ENCODE results near the gene NUP210.

NUP210 gene

GRCh38 chr3:13344663-13345062 lies 75.5 kb downstream of the NUP210 start:
- Histone ChIP-seq H3K79me2 (ENCODE audit: insufficient read depth, low read length) (peaks cover 22% of the 10 kb centered on the region), H3K4me2 (ENCODE audit: insufficient read depth, low read length) (peak overlapping the region; percentile 23), H3K4me3 (ENCODE audit: low read depth in 1 of 2, low read length in 2 of 2) (peak overlapping the region in 1 of 2 experiments; percentile 3; a peak in 1 of 4 replicates), H4K20me1 (ENCODE audit: insufficient read depth, low read length) (0 out of 2 replicates have a peak, but pooled peaks cover 2% of the 10 kb centered on the region), H3K27ac (ENCODE audit: low read length) (peak overlapping the region; percentile 96), H3K36me3 (ENCODE audit: insufficient read depth, low read length) (peaks cover 73% of the 10 kb centered on the region), H3K9ac (ENCODE audit: low read depth, low read length) (peak overlapping the region; percentile 60), H3K27me3 (ENCODE audit: insufficient read depth, low read length, poor library complexity) (no peaks in the 10 kb centered on the region), H3K4me1 (ENCODE audit: insufficient read depth, low read length) (peaks cover 74% of the 10 kb centered on the region), H3K9me3 (ENCODE audit: insufficient read depth, low read length, severe bottlenecking) (no peaks in the 10 kb centered on the region), H2AFZ (ENCODE audit: low read depth, low read length) (no peak overlapping the region)
- TF ChIP-seq EZH2 (IDR thresholded peaks at IDR 0.05; ENCODE audit: borderline replicate concordance, low read depth, low read length, severe bottlenecking) (no peak), CTCF (IDR thresholded peaks at IDR 0.05; ENCODE audit: borderline replicate concordance, extremely low read depth, low read length, poor library complexity, severe bottlenecking) (no peak)
- ATAC-seq (ENCODE audit: insufficient read depth, low read depth) (no peak), DNase-seq (peak; percentile 35)

- Histone ChIP-seq H3K4me1 (ENCODE audit: insufficient read depth, low read length) (peaks cover 64% of the 10 kb centered on the region), H3K4me3 (ENCODE audit: low read depth in 1 of 2, low read length in 2 of 2) (peak overlapping the region in 1 of 2 experiments; percentile 21; a peak in 1 of 4 replicates), H4K20me1 (ENCODE audit: insufficient read depth, low read length) (0 out of 2 replicates have a peak, but pooled peaks cover 2% of the 10 kb centered on the region), H3K9ac (ENCODE audit: low read depth, low read length) (peak overlapping the region; percentile 60), H3K4me2 (ENCODE audit: insufficient read depth, low read length) (no peak overlapping the region; the same call in 1 of the 2 replicates), H3K79me2 (ENCODE audit: insufficient read depth, low read length) (peaks cover 22% of the 10 kb centered on the region), H3K27ac (ENCODE audit: low read length) (peak overlapping the region; percentile 98), H2AFZ (ENCODE audit: low read depth, low read length) (no peak overlapping the region), H3K27me3 (ENCODE audit: insufficient read depth, low read length, poor library complexity) (no peaks in the 10 kb centered on the region), H3K36me3 (ENCODE audit: insufficient read depth, low read length) (peaks cover 81% of the 10 kb centered on the region), H3K9me3 (ENCODE audit: insufficient read depth, low read length, severe bottlenecking) (no peaks in the 10 kb centered on the region)
- TF ChIP-seq EZH2 (IDR thresholded peaks at IDR 0.05; ENCODE audit: borderline replicate concordance, low read depth, low read length, severe bottlenecking) (no peak), CTCF (IDR thresholded peaks at IDR 0.05; ENCODE audit: borderline replicate concordance, extremely low read depth, low read length, poor library complexity, severe bottlenecking) (peak; percentile 34)
- DNase-seq (peak; percentile 98), ATAC-seq (ENCODE audit: insufficient read depth, low read depth) (peak; percentile 83)
Observed at GRCh38 chr3:13343601-13344000, 76.5 kb downstream of the NUP210 start.

- ATAC-seq (ENCODE audit: insufficient read depth, low read depth) (no peak), DNase-seq (no peak)
- Histone ChIP-seq H4K20me1 (ENCODE audit: insufficient read depth, low read length) (no peaks in the 10 kb centered on the region), H3K36me3 (ENCODE audit: insufficient read depth, low read length) (peaks cover 89% of the 10 kb centered on the region), H3K4me3 (ENCODE audit: low read depth in 1 of 2, low read length in 2 of 2) (no peak overlapping the region), H3K9me3 (ENCODE audit: insufficient read depth, low read length, severe bottlenecking) (no peaks in the 10 kb centered on the region), H3K79me2 (ENCODE audit: insufficient read depth, low read length) (peaks cover 17% of the 10 kb centered on the region; the same call in 1 of the 2 replicates), H3K27me3 (ENCODE audit: insufficient read depth, low read length, poor library complexity) (no peaks in the 10 kb centered on the region), H3K27ac (ENCODE audit: low read length) (peak overlapping the region; percentile 98), H3K4me1 (ENCODE audit: insufficient read depth, low read length) (peaks cover 41% of the 10 kb centered on the region), H3K4me2 (ENCODE audit: insufficient read depth, low read length) (no peak overlapping the region), H2AFZ (ENCODE audit: low read depth, low read length) (no peak overlapping the region), H3K9ac (ENCODE audit: low read depth, low read length) (0 out of 2 replicates have a peak overlapping the region, but pooled peaks have one; percentile 5)
- TF ChIP-seq CTCF (IDR thresholded peaks at IDR 0.05; ENCODE audit: borderline replicate concordance, extremely low read depth, low read length, poor library complexity, severe bottlenecking), result no peak
- TF ChIP-seq EZH2 (IDR thresholded peaks at IDR 0.05; ENCODE audit: borderline replicate concordance, low read depth, low read length, severe bottlenecking), result no peak
Observed at GRCh38 chr3:13341229-13341905, 78.8 kb downstream of the NUP210 start.
